A375 (cell line): Measurements from ENCODE around the gene LNPEP. TPM values are rescaled to one million over a fixed set of nuclear protein-coding genes. Genes with fewer than 3 reads are reported as not detected.

Experiments
- small RNA-seq: library from RNA; depleted of rRNA; stranded (forward); fragments of <200 nt; gene quantifications from one replicate; pipeline ENCODE3, GENCODE V24; 2014
- total RNA-seq: library from RNA; depleted of rRNA; stranded (reverse); fragments of >200 nt; shearing (Covaris generic); gene quantifications from 2 replicates; pipeline ENCODE4 v1.2.3, GENCODE V29; 2014; rRNA removed

LNPEP gene
- total RNA-seq, result 13.0 and 13.2 TPM in 2 replicates

DNA sequence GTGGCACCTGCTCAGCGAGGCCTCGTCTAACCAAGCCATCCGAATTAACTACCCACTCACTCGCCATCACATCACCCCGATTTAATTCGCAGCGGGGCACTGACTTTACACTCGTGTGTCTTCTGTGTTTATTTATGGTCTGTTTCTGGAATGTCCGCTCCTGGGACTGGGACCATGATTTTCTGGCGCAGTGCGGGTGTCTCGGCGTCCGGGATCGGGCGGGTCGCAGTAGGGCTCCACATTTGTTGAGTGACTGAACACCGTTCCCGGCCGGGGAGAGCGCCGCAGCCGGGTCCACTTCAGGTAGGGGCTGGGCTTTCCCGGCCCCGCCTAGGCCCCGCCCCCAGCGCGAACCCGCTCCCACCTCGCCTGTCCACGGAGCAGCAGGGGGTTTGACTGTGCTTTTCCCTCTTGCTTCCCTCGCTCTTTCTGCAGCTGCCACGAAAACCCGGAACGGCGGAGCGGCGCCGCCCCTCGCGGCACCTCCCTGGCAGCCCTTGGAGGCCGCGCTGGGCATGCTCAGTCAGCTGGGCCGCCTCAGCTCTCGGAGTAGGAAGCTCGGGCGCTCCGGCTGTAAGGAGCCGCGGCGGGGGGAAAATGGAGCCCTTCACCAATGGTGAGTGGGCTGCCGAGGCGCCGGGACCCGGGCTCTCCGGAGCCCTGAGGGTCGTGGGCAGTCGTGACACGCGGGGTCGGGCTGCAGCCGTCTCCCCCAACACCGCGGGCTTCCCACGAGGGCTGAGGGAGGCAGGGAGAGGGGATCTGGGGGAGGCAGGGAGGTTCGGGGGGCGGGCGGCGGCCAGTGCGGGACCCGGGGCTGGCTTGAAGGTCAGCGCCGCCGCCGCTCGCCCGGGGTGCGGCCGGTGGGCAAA, at the start of gene LNPEP:
Gene LNPEP (plus strand): TSS at position 522 of the 872 bp plus-strand sequence. CDS start 76 bp downstream, at position 598.

Small RNA genes within 50 kb of the gene (small RNA-seq; reads per million reads assigned to genes)
- not detected for gene RF00019

Other genes with a start within 250 kb of the LNPEP start
- 43.1 and 44.3 TPM in 2 replicates for gene ERAP1, start 128.1 kb upstream of the LNPEP start, total RNA-seq
- gene ERAP2, start 59.6 kb upstream of the LNPEP start, total RNA-seq, result 3.1 and 6.5 TPM in 2 replicates
- gene LIX1, start 206.5 kb downstream of the LNPEP start, total RNA-seq, result not detected in 2 replicates
- gene RIOK2, start 247.2 kb downstream of the LNPEP start, total RNA-seq, result 37.9 and 57.8 TPM in 2 replicates